ENCODE measurements around the gene CLBA1. TPM values are rescaled to one million over a fixed set of nuclear protein-coding genes. Genes with fewer than 3 reads are reported as not detected.

Gene CLBA1
- total RNA-seq, 1 donor from 2014 or later, result 6.0 TPM

DNA sequence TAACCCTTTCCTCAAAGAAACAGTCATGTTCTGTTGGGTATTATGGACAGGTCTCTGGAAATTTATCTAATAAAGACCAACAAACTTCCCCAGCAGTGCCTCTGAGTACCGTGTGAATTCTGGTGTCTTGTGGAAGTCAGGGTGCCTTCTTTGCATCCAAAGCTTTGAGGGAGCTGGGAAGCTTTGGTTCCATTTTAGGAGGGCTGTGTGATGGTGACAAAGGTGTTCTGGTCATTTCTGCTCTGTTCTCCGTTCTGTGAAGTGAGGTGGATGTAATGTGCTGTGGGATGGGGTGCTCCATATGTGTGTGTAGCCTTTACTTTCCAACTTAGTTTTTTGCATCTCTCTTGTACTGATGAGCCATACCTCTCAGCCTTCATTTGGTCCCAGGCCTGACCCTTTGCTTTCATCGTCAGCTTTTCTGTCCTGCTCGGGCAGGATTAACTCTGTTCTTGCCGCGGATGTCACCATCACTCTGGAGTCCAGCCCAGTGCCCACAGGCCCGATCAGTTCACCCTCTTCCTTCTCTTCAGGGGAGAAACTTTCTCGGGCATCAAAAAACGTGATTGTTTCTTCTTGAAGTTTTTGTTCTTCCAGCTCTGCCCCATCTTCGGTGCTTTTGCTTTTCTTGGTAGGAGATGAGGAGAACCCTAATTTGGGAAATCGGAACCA lies 47.8 kb upstream of the CLBA1 start:
- H3K9me3 Mint-ChIP-seq (ENCODE audit: low read depth), result no peaks in the 10 kb centered on the region
- no peak for DNase-seq (ENCODE audit: low spot score)
- peaks cover 4% of the 10 kb centered on the region for H3K4me1 Mint-ChIP-seq (ENCODE audit: low read depth)
- no peak overlapping the region for H3K4me3 Mint-ChIP-seq (ENCODE audit: unreplicated experiment)
- TF ChIP-seq, protein P1, sequence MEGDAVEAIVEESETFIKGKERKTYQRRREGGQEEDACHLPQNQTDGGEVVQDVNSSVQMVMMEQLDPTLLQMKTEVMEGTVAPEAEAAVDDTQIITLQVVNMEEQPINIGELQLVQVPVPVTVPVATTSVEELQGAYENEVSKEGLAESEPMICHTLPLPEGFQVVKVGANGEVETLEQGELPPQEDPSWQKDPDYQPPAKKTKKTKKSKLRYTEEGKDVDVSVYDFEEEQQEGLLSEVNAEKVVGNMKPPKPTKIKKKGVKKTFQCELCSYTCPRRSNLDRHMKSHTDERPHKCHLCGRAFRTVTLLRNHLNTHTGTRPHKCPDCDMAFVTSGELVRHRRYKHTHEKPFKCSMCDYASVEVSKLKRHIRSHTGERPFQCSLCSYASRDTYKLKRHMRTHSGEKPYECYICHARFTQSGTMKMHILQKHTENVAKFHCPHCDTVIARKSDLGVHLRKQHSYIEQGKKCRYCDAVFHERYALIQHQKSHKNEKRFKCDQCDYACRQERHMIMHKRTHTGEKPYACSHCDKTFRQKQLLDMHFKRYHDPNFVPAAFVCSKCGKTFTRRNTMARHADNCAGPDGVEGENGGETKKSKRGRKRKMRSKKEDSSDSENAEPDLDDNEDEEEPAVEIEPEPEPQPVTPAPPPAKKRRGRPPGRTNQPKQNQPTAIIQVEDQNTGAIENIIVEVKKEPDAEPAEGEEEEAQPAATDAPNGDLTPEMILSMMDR (IDR thresholded peaks at IDR 0.05), result no peak
- no peak overlapping the region for H3K27ac Mint-ChIP-seq (ENCODE audit: unreplicated experiment)
- H3K27me3 Mint-ChIP-seq (ENCODE audit: low read depth), result no peaks in the 10 kb centered on the region
- H3K36me3 Mint-ChIP-seq (ENCODE audit: low read depth), result peaks cover 21% of the 10 kb centered on the region

DNA sequence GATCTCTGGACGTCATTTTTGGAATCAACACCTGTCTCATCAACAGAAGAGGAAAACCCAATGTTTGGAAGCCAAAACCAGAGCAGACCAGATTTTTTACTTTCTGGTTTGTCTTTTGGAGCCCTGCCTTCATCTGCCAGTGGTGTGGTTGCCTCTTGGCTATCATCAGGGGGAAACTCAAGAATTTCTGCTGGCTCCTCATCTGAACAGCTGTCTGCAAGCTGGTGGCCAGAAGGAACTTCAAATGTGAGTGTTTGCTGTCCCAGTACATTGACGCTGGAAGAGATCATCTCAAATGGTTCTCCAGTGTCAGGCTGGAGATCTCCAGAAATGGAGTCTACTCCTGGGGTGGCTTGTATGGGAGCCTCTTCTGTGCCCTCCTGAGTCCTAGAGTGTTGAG lies 47.2 kb upstream of the CLBA1 start:
- no peaks in the 10 kb centered on the region for H3K27me3 Mint-ChIP-seq (ENCODE audit: low read depth)
- H3K4me1 Mint-ChIP-seq (ENCODE audit: low read depth), result peaks cover 4% of the 10 kb centered on the region
- peaks cover 25% of the 10 kb centered on the region for H3K36me3 Mint-ChIP-seq (ENCODE audit: low read depth)
- DNase-seq (ENCODE audit: low spot score), result no peak
- no peak overlapping the region for H3K4me3 Mint-ChIP-seq (ENCODE audit: unreplicated experiment)
- no peak overlapping the region for H3K27ac Mint-ChIP-seq (ENCODE audit: unreplicated experiment)
- no peaks in the 10 kb centered on the region for H3K9me3 Mint-ChIP-seq (ENCODE audit: low read depth)
- TF ChIP-seq, protein P1 (IDR thresholded peaks at IDR 0.05), result no peak

DNA sequence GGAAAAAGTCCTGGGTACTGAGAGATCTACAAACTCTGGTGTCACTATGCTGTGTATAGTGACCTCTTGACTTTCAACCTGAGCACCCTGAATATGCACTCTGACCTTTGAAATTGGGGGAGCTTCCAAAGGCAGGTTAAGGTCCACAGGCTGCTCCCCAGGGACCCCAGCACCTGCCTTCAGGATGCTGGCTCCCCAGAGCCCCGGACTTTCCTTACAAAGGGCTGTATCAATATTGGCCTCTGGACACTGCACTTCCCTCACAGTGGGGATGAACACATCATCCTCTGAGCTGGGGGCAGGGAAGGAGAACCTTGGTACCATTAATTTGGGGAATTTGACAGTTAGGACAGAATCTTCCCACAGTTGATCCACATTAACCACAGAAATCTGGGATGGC lies 46.6 kb upstream of the CLBA1 start:
- no peak overlapping the region for H3K27ac Mint-ChIP-seq (ENCODE audit: unreplicated experiment)
- TF ChIP-seq, protein P1 (IDR thresholded peaks at IDR 0.05), result no peak
- no peaks in the 10 kb centered on the region for H3K27me3 Mint-ChIP-seq (ENCODE audit: low read depth)
- no peaks in the 10 kb centered on the region for H3K9me3 Mint-ChIP-seq (ENCODE audit: low read depth)
- no peak for DNase-seq (ENCODE audit: low spot score)
- peaks cover 26% of the 10 kb centered on the region for H3K36me3 Mint-ChIP-seq (ENCODE audit: low read depth)
- H3K4me3 Mint-ChIP-seq (ENCODE audit: unreplicated experiment), result no peak overlapping the region
- H3K4me1 Mint-ChIP-seq (ENCODE audit: low read depth), result peaks cover 4% of the 10 kb centered on the region

DNA sequence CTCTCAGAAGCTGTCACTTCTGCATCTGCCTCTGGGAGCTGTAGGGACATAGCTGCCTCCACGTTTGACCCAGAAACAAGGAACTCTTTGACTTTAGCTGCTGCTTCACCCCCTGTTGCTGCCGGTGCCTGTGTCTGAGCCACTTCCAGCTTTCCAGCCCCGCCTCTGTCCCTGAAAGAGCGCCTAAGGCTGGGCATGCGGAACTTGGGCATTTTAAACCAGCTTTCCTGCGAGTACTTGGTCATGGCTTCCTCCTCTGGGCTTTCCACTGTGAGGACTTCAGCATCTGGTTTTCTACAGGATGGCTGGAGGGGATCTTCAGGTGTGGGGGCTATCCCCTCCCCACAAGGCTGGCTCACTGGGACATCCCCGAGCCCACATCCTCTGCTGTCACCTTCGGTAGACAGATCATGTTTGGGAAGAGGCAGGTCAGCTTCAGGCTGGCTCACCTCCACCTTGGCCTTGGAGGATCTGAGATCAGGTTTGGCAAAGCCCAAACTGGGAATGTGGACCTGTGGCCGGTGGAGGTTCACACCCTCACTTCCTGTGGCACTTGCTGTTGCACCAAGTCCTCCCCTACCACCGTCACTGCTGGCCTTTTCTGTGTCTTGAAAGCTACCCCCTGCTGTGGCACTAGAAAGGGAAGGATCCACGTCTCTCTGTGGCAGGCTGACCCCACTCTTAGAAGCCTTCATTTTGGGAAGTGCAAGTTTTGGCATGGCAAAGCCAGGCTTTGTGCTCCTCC lies 45.8 kb upstream of the CLBA1 start:
- no peak overlapping the region for H3K4me3 Mint-ChIP-seq (ENCODE audit: unreplicated experiment)
- peaks cover 32% of the 10 kb centered on the region for H3K36me3 Mint-ChIP-seq (ENCODE audit: low read depth)
- no peaks in the 10 kb centered on the region for H3K9me3 Mint-ChIP-seq (ENCODE audit: low read depth)
- H3K27ac Mint-ChIP-seq (ENCODE audit: unreplicated experiment), result no peak overlapping the region
- DNase-seq (ENCODE audit: low spot score), result peak; percentile 41
- TF ChIP-seq, protein P1 (IDR thresholded peaks at IDR 0.05), result no peak
- H3K4me1 Mint-ChIP-seq (ENCODE audit: low read depth), result no peaks in the 10 kb centered on the region
- no peaks in the 10 kb centered on the region for H3K27me3 Mint-ChIP-seq (ENCODE audit: low read depth)

DNA sequence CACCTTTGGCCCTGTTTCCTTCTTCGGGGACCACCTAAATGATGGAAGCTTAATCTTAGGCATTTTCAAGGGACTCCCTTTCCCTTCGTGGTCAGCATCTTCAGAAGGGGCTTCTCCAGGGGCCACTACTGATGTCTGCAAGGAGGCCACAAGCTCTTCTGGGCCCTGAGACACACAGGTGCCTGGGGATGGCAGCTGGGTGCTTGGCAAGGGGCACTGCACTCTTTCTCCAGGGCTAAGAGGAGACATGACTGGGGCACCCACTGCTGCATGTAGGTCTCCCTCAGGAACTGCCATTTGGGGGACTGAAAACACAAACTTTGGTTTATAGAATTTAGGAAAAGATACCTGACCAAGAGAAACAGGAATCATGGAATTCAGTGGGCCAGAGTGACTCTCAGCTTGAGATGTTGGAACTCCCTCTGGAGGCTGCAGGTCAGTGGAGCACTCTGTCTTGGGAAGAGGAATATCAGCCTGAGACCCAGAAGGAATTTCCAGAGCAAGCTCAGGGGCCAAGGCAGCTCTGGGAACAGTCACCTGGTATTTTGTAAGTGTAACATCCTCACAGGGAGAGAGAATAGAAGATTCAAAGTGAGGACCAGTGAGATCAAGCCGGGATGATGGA lies 45.0 kb upstream of the CLBA1 start:
- Mint-ChIP-seq H3K36me3 (ENCODE audit: low read depth) (peaks cover 35% of the 10 kb centered on the region), H3K9me3 (ENCODE audit: low read depth) (no peaks in the 10 kb centered on the region), H3K4me3 (ENCODE audit: unreplicated experiment) (no peak overlapping the region), H3K4me1 (ENCODE audit: low read depth) (no peaks in the 10 kb centered on the region), H3K27me3 (ENCODE audit: low read depth) (no peaks in the 10 kb centered on the region), H3K27ac (ENCODE audit: unreplicated experiment) (no peak overlapping the region)
- peak; percentile 37 for DNase-seq (ENCODE audit: low spot score)
- TF ChIP-seq, protein P1 (IDR thresholded peaks at IDR 0.05), result peak; percentile 26
